ENCODE results near the gene GAK.

DNA sequence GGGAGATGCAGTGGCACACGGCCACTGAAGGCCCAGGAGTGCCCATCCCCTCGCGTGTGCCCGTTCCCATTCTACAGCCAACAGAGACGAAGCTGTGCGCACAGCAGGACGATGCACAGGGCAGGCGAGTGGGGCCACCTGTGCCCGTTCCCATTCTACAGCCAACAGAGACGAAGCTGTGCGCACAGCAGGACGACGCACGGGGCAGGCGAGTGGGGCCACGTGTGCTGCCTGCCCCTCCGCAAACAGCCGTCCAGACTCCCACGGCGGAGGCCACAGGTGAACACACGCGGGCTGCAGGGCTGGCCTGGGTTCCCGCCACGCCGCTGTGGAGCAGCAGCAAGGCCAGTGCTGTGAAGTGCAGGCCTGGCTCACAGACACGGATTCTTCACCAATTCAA lies 32.0 kb downstream of the GAK start:
- TF ChIP-seq, protein P1, sequence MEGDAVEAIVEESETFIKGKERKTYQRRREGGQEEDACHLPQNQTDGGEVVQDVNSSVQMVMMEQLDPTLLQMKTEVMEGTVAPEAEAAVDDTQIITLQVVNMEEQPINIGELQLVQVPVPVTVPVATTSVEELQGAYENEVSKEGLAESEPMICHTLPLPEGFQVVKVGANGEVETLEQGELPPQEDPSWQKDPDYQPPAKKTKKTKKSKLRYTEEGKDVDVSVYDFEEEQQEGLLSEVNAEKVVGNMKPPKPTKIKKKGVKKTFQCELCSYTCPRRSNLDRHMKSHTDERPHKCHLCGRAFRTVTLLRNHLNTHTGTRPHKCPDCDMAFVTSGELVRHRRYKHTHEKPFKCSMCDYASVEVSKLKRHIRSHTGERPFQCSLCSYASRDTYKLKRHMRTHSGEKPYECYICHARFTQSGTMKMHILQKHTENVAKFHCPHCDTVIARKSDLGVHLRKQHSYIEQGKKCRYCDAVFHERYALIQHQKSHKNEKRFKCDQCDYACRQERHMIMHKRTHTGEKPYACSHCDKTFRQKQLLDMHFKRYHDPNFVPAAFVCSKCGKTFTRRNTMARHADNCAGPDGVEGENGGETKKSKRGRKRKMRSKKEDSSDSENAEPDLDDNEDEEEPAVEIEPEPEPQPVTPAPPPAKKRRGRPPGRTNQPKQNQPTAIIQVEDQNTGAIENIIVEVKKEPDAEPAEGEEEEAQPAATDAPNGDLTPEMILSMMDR (IDR thresholded peaks at IDR 0.05) = no peak
- TF ChIP-seq EZH2 (IDR thresholded peaks at IDR 0.05) = no peak
- TF ChIP-seq EZH2phosphoT487 (IDR thresholded peaks at IDR 0.05) = no peak
